ENCODE data around the gene CFP. TPM values are rescaled to one million over a fixed set of nuclear protein-coding genes. Genes with fewer than 3 reads are reported as not detected.

The CFP gene
- total and polyA plus RNA-seq, 4 donors = 3.1 to 6.0 (median 4.5) TPM

DNA sequence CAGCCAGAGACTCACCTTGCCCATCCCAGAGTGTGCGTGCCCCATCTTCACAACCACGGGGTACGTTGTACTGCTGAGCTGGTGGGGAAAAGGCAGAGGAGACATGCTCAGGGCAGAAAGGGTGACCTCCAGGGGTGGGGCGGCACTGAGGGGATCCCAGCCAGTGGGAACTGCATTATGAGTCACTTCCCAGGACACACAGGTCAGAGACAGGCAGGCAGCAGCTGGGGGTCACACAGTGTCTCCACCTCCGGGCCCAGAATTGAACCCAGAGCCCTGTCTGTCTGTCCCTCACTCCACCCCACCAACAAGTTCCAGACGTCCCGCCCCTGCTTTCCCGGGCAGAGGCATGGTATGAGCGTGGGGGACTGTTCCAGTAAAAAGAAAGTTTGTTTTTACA lies 52.3 kb downstream of the CFP start:
- intact Hi-C loops (cut with DNase I) = no loop called here
- no peak overlapping the region for H3K4me3 ChIP-seq (ENCODE audit: low read length in 2 of 2)
- no peak overlapping the region for H3K27ac ChIP-seq (ENCODE audit: low read depth in 1 of 2, low read length in 2 of 2)
- peak in 1 of 2 donors; percentile 61 for DNase-seq
- H3K36me3 ChIP-seq (ENCODE audit: control insufficient read depth in 1 of 2, insufficient read depth in 2 of 2, low read length in 1 of 2) = no peaks in the 10 kb centered on the region
- no peak for ATAC-seq (ENCODE audit: low FRiP score)
- no peaks in the 10 kb centered on the region for H3K27me3 ChIP-seq (ENCODE audit: control insufficient read depth in 1 of 2, insufficient read depth in 2 of 2, low read length in 1 of 2)
- WGBS, 2 donors = 19 to 37% methylated on average over 8 to 9 of the region's 9 CpGs
- no peaks in the 10 kb centered on the region for H3K9me3 ChIP-seq (ENCODE audit: control insufficient read depth, low read length)
- H3K4me1 ChIP-seq (ENCODE audit: control insufficient read depth in 1 of 2, insufficient read depth in 2 of 2, low read length in 2 of 2) = no peaks in the 10 kb centered on the region

- Histone ChIP-seq H3K4me3 (ENCODE audit: low read length in 2 of 2) (no peak overlapping the region), H3K27me3 (ENCODE audit: control insufficient read depth in 1 of 2, insufficient read depth in 2 of 2, low read length in 1 of 2) (no peaks in the 10 kb centered on the region), H3K9me3 (ENCODE audit: control insufficient read depth, low read length) (no peaks in the 10 kb centered on the region), H3K36me3 (ENCODE audit: control insufficient read depth in 1 of 2, insufficient read depth in 2 of 2, low read length in 1 of 2) (peaks cover 0 to 2% of the 10 kb centered on the region in 2 donors), H3K27ac (ENCODE audit: low read depth in 1 of 2, low read length in 2 of 2) (no peak overlapping the region), H3K4me1 (ENCODE audit: control insufficient read depth in 1 of 2, insufficient read depth in 2 of 2, low read length in 2 of 2) (no peaks in the 10 kb centered on the region)
- 85 to 95% methylated on average over 20 of the region's 20 CpGs for WGBS, 2 donors
- ATAC-seq (ENCODE audit: low FRiP score) (no peak), DNase-seq (no peak)
- intact Hi-C loops (cut with DNase I) = no loop called here
Observed at GRCh38 chrX:47576021-47576898, 53.5 kb downstream of the CFP start.

DNA sequence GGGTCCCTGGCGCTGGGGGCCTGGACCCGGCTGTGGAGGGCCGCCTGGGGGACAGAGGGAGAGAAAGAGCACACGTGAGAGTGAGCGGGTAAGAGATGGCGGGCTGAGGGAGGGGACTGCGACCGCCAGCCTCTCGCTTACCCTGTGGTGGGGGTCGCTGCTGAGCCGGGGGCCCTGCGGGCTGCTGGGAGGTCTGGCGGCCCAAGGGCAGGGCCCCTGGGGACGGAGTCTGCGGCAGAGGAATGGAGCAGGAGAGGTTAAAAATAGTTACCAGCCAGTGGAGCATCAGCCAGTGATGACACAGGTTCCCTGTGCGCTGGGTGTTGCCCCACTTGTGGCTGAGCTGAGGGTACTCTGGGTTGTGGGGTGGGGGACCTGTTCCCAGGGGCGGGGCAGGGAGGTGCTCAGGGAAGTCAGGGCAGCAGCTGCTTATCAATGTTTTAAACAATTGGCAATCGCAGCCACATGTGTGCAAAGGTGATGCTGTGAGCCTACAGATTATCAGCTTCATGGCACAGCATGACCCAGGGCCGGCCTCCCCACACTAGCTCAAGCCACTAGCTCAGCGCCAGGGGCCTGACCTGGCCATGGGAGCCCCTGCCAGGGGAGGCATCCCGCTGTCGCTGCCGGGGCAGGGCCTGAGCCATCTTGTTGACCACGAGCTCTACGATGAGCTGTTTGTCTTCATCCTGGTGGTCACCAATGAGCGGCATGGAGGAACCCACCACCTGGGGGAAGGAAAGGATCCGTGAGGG lies 55.0 kb downstream of the CFP start:
- WGBS, 2 donors = 48 to 51% methylated on average over 25 to 27 of the region's 27 CpGs
- ATAC-seq (ENCODE audit: low FRiP score) (no peak), DNase-seq (no peak)
- Histone ChIP-seq H3K27me3 (ENCODE audit: control insufficient read depth in 1 of 2, insufficient read depth in 2 of 2, low read length in 1 of 2) (no peaks in the 10 kb centered on the region), H3K27ac (ENCODE audit: low read depth in 1 of 2, low read length in 2 of 2) (peak overlapping the region in 1 of 2 donors; percentile 36), H3K4me3 (ENCODE audit: low read length in 2 of 2) (no peak overlapping the region), H3K36me3 (ENCODE audit: control insufficient read depth in 1 of 2, insufficient read depth in 2 of 2, low read length in 1 of 2) (peaks cover 0 to 3% of the 10 kb centered on the region in 2 donors), H3K4me1 (ENCODE audit: control insufficient read depth in 1 of 2, insufficient read depth in 2 of 2, low read length in 2 of 2) (no peaks in the 10 kb centered on the region), H3K9me3 (ENCODE audit: control insufficient read depth, low read length) (no peaks in the 10 kb centered on the region)
- intact Hi-C loops (cut with DNase I) = no loop called here

GRCh38 chrX:47574076-47574546 lies 55.6 kb downstream of the CFP start:
- H3K36me3 ChIP-seq (ENCODE audit: control insufficient read depth in 1 of 2, insufficient read depth in 2 of 2, low read length in 1 of 2) = peaks cover 0 to 6% of the 10 kb centered on the region in 2 donors
- peak overlapping the region in 1 of 2 donors; percentile 36 for H3K27ac ChIP-seq (ENCODE audit: low read depth in 1 of 2, low read length in 2 of 2)
- 4 to 45% methylated on average over 10 to 41 of the region's 41 CpGs for WGBS, 2 donors
- peak; percentile 24 for ATAC-seq (ENCODE audit: low FRiP score)
- H3K4me3 ChIP-seq (ENCODE audit: low read length in 2 of 2) = peak overlapping the region in 1 of 2 donors; percentile 2
- DNase-seq = no peak
- no peaks in the 10 kb centered on the region for H3K4me1 ChIP-seq (ENCODE audit: control insufficient read depth in 1 of 2, insufficient read depth in 2 of 2, low read length in 2 of 2)
- no peaks in the 10 kb centered on the region for H3K27me3 ChIP-seq (ENCODE audit: control insufficient read depth in 1 of 2, insufficient read depth in 2 of 2, low read length in 1 of 2)
- no peaks in the 10 kb centered on the region for H3K9me3 ChIP-seq (ENCODE audit: control insufficient read depth, low read length)
- intact Hi-C loops (cut with DNase I) = no loop called here

DNA sequence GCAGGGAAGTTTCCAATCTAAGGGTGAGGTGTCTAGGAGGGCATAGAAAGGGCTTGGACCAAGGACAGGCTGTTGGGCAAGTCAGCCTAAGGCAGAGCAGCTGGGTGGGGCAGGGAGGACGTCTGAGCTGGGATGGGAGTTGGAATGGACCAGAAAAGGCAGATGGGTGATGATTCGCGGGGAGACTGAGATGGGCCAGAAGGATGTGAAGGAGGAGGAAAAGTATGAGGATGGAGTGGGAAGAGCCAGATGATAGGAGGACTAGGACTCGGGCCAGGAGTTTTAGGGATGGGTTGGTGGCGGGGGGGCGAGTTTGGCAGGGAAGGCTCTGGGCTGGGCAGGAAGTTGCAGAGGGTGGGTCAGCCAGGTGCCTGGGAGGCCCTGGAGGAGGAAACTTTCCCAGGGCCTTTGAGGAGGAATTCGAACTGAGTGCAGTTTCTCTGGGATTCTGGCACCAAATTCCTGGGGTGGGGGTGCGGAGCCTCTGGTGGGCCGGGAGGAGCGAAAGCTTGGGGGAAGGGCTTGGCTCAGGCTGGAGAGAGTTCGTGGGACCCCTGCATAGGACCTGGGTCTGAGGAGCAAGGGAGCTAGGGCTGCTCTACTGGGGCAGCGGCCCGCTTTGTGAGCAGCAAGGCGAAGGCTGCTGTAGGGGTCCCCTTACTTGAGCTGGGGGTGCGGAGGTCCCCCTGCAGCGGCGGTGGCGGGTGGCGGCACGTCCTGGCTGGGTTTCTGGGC lies 56.2 kb downstream of the CFP start:
- peak in 1 of 2 donors; percentile 56 for DNase-seq
- no peaks in the 10 kb centered on the region for H3K27me3 ChIP-seq (ENCODE audit: control insufficient read depth in 1 of 2, insufficient read depth in 2 of 2, low read length in 1 of 2)
- H3K27ac ChIP-seq (ENCODE audit: low read depth in 1 of 2, low read length in 2 of 2) = no peak overlapping the region

More for the DNA sequence above, 56.2 kb downstream of the CFP start:
- peak; percentile 3 for ATAC-seq (ENCODE audit: low FRiP score)
- peak overlapping the region in 1 of 2 donors; percentile 2 for H3K4me3 ChIP-seq (ENCODE audit: low read length in 2 of 2)
- 11 to 39% methylated on average over 14 to 20 of the region's 20 CpGs for WGBS, 2 donors
- H3K36me3 ChIP-seq (ENCODE audit: control insufficient read depth in 1 of 2, insufficient read depth in 2 of 2, low read length in 1 of 2) = peaks cover 0 to 7% of the 10 kb centered on the region in 2 donors
- H3K9me3 ChIP-seq (ENCODE audit: control insufficient read depth, low read length) = no peaks in the 10 kb centered on the region
- intact Hi-C loops (cut with DNase I) = no loop called here
- H3K4me1 ChIP-seq (ENCODE audit: control insufficient read depth in 1 of 2, insufficient read depth in 2 of 2, low read length in 2 of 2) = no peaks in the 10 kb centered on the region

Small RNA genes lying within 50 kb of the gene (microRNA-seq; reads per million reads assigned to microRNA genes)
- gene MIR4769 = 0 to 0.60 reads per million in 2 donors

Other genes with a start within 250 kb of the CFP start
- gene ZNF41, start 146.7 kb downstream of the CFP start, total RNA-seq = 10 to 100 TPM in 1 of 2 donors, 1 to 10 TPM in 1; 8.8 to 12.6 TPM
- 1 to 10 TPM; 1.1 to 3.3 TPM for gene ZNF41, start 146.7 kb downstream of the CFP start, polyA plus RNA-seq
- gene ARAF, start 68.7 kb downstream of the CFP start, total RNA-seq = 10 to 100 TPM; 51.5 to 59.0 TPM
- gene ARAF, start 68.7 kb downstream of the CFP start, polyA plus RNA-seq = 100 to 1,000 TPM in 1 of 2 donors, 10 to 100 TPM in 1; 37.4 to 115 TPM
- 1,000 to 10,000 TPM; 1,378 to 1,710 TPM for gene TIMP1, start 47.5 kb downstream of the CFP start, total RNA-seq
- gene TIMP1, start 47.5 kb downstream of the CFP start, polyA plus RNA-seq = 1,000 to 10,000 TPM in 1 of 2 donors, 100 to 1,000 TPM in 1; 775 to 3,088 TPM
- 1 to 10 TPM; 1.5 TPM for gene SYN1, start 10.1 kb downstream of the CFP start, total RNA-seq
- gene SYN1, start 10.1 kb downstream of the CFP start, polyA plus RNA-seq = 1 to 10 TPM in 1 of 2 donors, under 1 TPM in 1; 0.90 to 1.9 TPM
- gene ELK1, start 20.6 kb upstream of the CFP start, total RNA-seq = 10 to 100 TPM; 27.2 to 39.2 TPM
- gene ELK1, start 20.6 kb upstream of the CFP start, polyA plus RNA-seq = 10 to 100 TPM; 17.4 to 23.6 TPM
- 10 to 100 TPM; 74.9 to 75.0 TPM for gene UXT, start 29.2 kb upstream of the CFP start, total RNA-seq
- gene UXT, start 29.2 kb upstream of the CFP start, polyA plus RNA-seq = 100 to 1,000 TPM; 190 to 316 TPM
- gene ZNF81, start 207.0 kb upstream of the CFP start, total RNA-seq = 10 to 100 TPM; 10.1 to 13.3 TPM
- gene ZNF81, start 207.0 kb upstream of the CFP start, polyA plus RNA-seq = 1 to 10 TPM; 1.1 to 1.4 TPM